GM18858 (cell line): ENCODE measurements around the gene NFIB.

Experiments used
- ATAC-seq: cut with Tn5 transposase; IDR thresholded peaks from one replicate; pipeline ENCODE4 v1.9.1; 2021; ENCODE audit not compliant: unreplicated experiment

The NFIB gene

GRCh38 chr9:14127656-14128055 lies 186.3 kb downstream of the NFIB start:
- no peak for ATAC-seq

- ATAC-seq = no peak
Measured at GRCh38 chr9:14119694-14120514, 194.0 kb downstream of the NFIB start.

GRCh38 chr9:14112226-14112625 lies 201.7 kb downstream of the NFIB start:
- no peak for ATAC-seq

DNA sequence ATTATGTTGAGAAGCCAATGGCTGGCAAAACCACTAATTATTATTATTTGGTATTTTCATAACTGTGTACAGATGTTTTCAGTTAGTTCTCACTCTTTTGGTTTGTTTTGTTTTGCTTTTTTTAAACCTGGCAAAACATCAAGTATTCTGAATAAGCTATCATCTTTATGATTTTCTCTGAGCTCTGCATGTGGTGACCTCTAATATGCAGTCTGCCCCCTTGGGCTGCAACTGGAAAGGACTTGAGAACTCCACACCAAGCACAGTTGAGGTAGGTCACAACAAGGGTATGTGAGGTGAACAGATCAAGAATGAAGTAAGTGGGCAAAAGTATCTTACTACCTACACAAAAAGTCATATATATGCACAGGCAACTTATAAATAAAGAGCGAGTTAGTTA lies 202.2 kb downstream of the NFIB start:
- no peak for ATAC-seq

DNA sequence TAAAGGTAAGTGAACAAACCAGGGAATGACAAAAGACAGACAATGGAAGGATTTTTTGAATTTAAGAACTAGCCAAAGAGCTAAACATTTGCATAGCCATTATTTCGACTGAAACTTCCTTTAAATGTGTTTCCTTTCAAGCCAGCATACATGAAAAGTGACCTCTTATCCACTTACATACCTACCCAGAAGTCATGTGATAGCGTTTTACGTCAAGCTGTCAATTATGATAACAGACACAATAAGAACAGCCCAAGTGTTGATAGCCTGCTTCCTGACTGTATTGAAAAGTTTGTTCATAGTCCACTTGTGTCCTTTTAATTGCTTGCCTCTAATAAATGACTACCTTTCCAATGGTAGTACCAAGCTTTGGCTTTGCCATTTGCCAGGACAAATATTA lies 206.0 kb downstream of the NFIB start:
- ATAC-seq = no peak

DNA sequence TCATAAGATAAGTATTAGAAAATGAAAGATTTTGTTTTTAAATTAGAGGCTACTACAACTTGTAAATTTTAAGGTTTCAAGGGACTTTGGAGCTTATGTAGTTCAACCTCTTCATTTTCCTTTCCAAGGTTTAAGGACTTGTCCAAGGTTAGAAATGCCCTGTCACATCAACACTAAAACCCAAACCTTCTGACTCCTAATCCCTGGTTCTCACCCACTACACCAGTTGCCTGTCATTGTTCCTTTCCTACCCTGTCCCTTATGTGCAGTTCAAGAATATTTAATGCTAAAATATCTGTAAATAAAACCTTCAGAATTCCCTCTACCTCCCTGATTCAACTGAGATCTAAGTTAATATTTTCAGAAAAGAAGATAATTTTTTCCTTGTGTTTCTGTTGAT lies 206.4 kb downstream of the NFIB start:
- no peak for ATAC-seq

DNA sequence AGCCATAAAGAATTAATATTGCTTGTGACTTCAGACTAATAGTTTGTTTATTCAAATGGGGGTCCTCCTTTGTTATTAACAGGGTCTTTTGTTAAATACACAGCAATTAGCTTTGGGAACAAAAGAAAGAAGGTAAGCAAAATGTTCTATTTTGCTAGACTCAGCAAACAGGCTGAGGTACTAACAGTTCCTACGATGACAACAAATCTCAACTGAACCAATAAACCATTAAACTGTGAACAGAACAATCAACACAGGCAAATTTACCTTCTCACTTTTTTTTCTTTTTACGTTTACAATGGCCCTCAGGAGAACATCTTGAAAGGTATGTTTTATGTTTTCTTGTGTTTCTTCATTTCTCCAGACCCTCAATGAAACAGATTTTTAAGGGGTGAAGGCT lies 207.2 kb downstream of the NFIB start:
- no peak for ATAC-seq

GRCh38 chr9:14104496-14104895 lies 209.4 kb downstream of the NFIB start:
- no peak for ATAC-seq

DNA sequence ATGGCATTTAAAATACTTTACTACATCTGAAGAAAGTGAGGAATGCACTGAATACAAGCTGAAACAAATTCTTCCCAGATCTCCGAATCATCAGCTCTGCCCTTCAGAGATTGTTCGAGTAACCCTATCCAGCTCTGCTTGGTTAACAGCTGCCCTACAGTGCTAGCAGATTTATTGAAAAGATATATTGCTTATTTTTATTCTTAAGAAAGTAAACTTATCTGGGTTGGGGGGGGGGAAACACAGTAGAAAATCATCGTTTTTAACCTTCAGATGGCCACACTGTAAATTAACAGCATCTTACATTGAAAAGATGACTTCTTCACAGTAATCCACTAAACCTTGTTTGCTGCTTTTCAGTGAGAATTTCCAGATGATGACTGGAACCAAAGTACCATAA lies 210.8 kb downstream of the NFIB start:
- no peak for ATAC-seq

DNA sequence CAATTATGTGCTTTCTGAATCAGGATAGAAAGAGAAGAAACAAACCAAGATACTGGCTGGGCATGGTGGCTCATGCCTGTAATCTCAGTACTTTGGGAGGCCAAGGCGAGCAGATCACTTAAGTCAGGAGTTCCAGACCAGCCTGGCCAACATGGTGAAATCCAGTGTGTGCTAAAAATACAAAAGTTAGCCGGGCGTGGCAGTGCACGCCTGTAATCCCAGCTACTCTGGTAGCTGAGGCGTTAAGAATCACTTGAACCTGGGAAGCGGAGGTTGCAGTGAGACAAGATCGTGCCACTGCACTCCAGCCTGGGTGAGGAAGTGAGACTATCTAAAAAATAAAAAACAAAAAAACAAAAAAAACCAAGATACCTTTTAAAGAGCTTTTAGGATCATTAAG lies 214.2 kb downstream of the NFIB start:
- no peak for ATAC-seq

GRCh38 chr9:14098486-14099180 lies 215.3 kb downstream of the NFIB start:
- ATAC-seq = no peak

DNA sequence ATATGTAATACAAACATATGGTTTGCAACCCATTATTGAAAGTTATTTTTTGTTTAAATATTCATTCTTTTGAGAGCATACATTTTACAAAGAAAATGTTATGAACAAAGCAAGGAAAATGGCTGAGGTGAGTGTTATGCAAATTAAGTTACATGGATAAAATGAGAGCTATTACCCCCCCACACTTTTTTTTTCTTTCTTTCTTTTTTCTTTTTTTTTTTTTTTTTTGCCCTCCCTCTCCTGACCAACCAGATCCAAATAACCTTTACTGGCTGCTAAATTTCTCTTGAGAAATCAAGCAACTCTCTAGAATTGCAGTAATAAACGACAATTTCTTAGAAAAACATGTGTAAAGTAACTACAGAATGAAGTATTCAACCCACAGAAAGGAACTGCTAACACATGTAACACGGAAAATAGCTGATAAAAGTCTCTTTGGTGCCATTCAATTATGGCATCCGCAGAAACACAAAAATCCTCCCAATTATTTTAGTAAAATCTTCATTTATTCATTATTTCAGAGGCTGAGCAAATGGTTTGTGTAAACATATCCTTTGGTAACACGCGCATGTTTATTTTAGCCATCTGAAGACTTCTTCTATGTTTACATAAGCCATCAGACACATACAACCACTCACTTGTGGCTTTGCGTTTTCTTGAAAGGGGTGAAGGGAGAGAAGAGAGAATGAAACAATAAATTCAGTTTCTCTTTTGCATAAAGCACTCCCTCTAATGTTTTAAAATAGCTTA lies 216.1 kb downstream of the NFIB start:
- ATAC-seq = no peak

DNA sequence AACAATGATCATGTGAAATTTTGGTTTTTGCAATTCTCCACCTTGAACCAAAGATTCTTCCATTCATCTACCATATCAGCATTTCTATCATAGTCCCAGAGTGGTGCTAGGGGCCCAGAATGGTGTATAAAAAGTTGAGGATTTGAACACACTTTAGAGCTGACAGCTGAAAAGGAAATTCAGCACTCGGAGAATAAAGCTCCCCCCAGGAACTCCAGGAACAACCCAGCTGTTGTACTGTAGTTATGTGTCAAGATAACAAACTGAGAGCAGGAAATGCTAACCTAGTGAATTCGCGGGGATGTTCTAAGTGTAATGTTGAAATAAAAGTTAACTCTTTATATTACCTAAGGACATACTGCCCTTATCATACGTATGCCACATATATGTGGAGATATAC lies 216.7 kb downstream of the NFIB start:
- no peak for ATAC-seq

GRCh38 chr9:14096258-14096922 lies 217.6 kb downstream of the NFIB start:
- ATAC-seq = no peak

GRCh38 chr9:14095277-14095676 lies 218.7 kb downstream of the NFIB start:
- no peak for ATAC-seq

DNA sequence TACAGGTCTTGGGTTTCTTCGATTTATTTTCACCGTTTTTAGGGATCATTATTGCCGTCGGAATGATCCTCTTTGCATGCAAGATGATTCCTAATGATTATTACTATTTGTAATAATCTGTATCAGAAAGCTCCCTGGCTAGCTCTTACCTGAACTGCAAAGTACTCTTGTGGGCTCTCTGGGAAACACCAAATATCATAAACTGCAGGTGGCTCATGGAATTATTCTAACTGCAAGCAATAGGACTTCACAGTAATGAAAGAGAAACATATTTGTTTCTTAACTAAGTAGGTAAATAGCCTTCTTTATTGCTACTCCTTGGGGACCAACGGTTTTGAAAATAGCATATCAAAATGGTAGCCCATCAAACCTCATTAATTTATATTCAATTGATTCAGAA lies 219.4 kb downstream of the NFIB start:
- ATAC-seq = no peak

GRCh38 chr9:14092344-14092743 lies 221.6 kb downstream of the NFIB start:
- ATAC-seq = no peak

DNA sequence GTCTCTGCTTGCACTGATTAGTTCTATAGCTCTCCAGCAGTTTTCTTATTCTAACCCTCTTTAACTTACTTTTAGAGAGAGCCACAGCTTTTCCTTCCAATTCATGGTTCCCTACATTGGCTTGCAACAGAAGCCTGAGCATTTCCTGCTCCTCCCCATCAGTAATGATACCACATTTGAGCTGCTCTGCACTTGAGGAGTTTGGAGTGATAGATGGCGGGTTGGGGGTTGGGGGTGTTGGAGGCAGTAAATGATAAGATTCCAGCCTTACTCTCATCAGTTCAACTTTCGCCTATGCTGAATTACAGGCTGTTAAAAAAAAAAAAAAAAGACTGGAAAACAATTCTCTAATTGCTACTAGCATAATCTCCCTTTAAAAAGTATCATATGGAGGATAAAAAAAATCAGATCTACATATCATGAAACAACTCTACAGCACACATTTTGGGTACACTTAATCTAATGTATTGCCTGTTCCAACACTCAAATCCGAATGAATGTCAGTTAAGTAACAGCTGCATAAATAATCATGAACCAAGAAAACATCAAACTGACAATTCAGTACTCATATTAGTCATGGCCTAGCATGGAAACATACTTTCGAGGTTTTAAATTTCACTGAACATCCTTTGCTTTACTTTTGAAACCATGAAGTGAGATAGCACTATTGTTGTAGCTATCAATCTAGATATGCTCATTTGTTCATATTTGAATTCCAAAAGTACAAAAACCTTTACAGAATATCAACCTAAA lies 224.7 kb downstream of the NFIB start:
- peak; percentile 48 for ATAC-seq

DNA sequence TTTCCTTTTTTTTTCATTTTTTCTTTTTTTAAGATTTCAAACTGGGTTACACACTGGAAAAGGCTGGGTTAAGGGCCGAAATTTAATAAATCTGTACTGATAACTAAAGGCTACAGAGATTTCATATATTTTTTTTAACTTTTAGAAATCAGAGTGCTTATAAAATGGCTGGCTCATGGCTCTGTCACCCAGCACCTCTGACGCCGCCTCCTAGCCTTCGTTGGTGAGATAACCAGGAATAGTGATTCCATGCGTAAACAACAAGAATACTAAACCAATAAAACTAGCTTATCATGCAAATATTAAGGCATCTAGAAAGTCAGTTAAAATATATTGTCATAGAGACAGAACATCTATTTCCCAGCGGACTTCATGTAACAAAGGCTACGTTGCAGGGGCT lies 226.4 kb downstream of the NFIB start:
- no peak for ATAC-seq

GRCh38 chr9:14086495-14086894 lies 227.4 kb downstream of the NFIB start:
- ATAC-seq = no peak

- no peak for ATAC-seq
Measured at GRCh38 chr9:14085810-14086209, 228.1 kb downstream of the NFIB start.
